K562 (cell line): ENCODE results near the gene LY6G6D. TPM values are rescaled to one million over a fixed set of nuclear protein-coding genes. Genes with fewer than 3 reads are reported as not detected.
A peak's percentile ranks its signal among the peaks of the same experiment; 100 is the strongest.

Experiments
- MCM7 ChIP-seq, 2 experiments: fragments of 450-650 bp; IDR thresholded peaks; 2 replicates each; pipeline ENCODE4 v1.6.1; 2016 to 2018
- NR2C2 ChIP-seq, 2 experiments: fragments of 200-800 bp in 1 of 2; sonication (Bioruptor generic) in 1 of 2; sonication (generic) in 1 of 2; formaldehyde crosslinking in 1 of 2; IDR thresholded peaks; 2 replicates each; pipeline versions ENCODE4 v1.6.1 to v1.8.0; 2016 to 2022; ENCODE audit warnings: mild to moderate bottlenecking in 1 of 2, missing compliant biosample characterization in 1 of 2, missing genetic modification characterization in 1 of 2, missing genetic modification reagents in 1 of 2
- PHB ChIP-seq: fragments of 250-450 bp; sonication (Bioruptor Pico); IDR thresholded peaks from 2 replicates; pipeline ENCODE4 v1.5.0; 2021
- PHTF2 ChIP-seq: fragments of 250-450 bp; sonication (Bioruptor Pico); IDR thresholded peaks from 2 replicates; pipeline ENCODE4 v1.5.0; 2021; ENCODE audit warnings: mild to moderate bottlenecking
- SIN3A ChIP-seq, 2 experiments: fragments of 150-350 bp in 1 of 2; IDR thresholded peaks; 2 replicates each; pipeline ENCODE4 v1.6.1; 2011 to 2016; ENCODE audit warnings: borderline replicate concordance in 2 of 2, low read depth in 2 of 2, low read length in 2 of 2, mild to moderate bottlenecking in 2 of 2, moderate library complexity in 2 of 2; ENCODE audit not compliant: control insufficient read depth in 1 of 2
- SMARCA4 ChIP-seq: fragments of 450-650 bp; IDR thresholded peaks from 2 replicates; pipeline ENCODE4 v1.6.1; 2016
- TCF3 ChIP-seq: sonication (generic); formaldehyde crosslinking; IDR thresholded peaks from 2 replicates; pipeline ENCODE4 v1.4.0; 2020; ENCODE audit warnings: mild to moderate bottlenecking, missing genetic modification reagents
- polyA plus RNA-seq, 8 experiments: library from polyadenylated mRNA; depleted of rRNA in 4 of 8; stranded (reverse) in 5 of 8; unstranded in 3 of 8; fragments of >200 nt; fragmentation: Nextera tagmentation in 2 of 8; fragmentation: Illumina TruSeq in 1 of 8; extraction: Ambion mirVana in 2 of 8; extraction: Trizol in 1 of 8; gene quantifications; 2 replicates each; pipeline versions ENCODE4 v1.2.1 to v1.2.3, GENCODE V29; 2011 to 2014; ENCODE audit warnings: inconsistent platforms in 1 of 8, missing spikeins in 1 of 8
- total RNA-seq, 7 experiments: library from RNA; depleted of rRNA in 6 of 7; stranded (reverse); fragments of >200 nt in 6 of 7; fragmentation: Illumina TruSeq in 2 of 7; extraction: Trizol in 2 of 7; gene quantifications; 2 replicates each; pipeline versions ENCODE4 v1.2.1 to v1.2.3, GENCODE V29; 2011 to 2021; ENCODE audit warnings: low replicate concordance in 1 of 7
- TF ChIP-seq, protein P1 (sequence below): fragments of 250-450 bp; sonication (Bioruptor Pico); IDR thresholded peaks from 2 replicates; pipeline ENCODE4 v1.4.0; 2020
- TF ChIP-seq, protein P2 (sequence below): IDR thresholded peaks from 3 replicates; pipeline ENCODE4 v1.6.1; 2011; ENCODE audit warnings: borderline replicate concordance, mild to moderate bottlenecking, moderate library complexity; ENCODE audit not compliant: insufficient read length; ENCODE audit errors: extremely low read depth
- TF ChIP-seq, protein P3 (sequence below): sonication (generic); formaldehyde crosslinking; IDR thresholded peaks from 2 replicates; pipeline ENCODE4 v1.9.0; 2022; ENCODE audit warnings: mild to moderate bottlenecking, missing genetic modification reagents
- TF ChIP-seq, protein P4 (sequence below), 3 experiments: IDR thresholded peaks in 2 of 3; conservative IDR thresholded peaks in 1 of 3; 2 replicates each; pipeline ENCODE4 v1.5.1; 2011 to 2012; ENCODE audit warnings: low read length in 3 of 3, mild to moderate bottlenecking in 3 of 3, control low read depth in 2 of 3, improper control_type of control experiment in 1 of 3, inconsistent platforms in 1 of 3, low read depth in 1 of 3, mixed read lengths in 1 of 3, moderate library complexity in 1 of 3; ENCODE audit not compliant: insufficient read depth in 2 of 3
- TF ChIP-seq, protein P5 (sequence below), 3 experiments: fragments of 200-800 bp in 1 of 3; sonication (Bioruptor generic) in 1 of 3; sonication (generic) in 1 of 3; formaldehyde crosslinking in 1 of 3; IDR thresholded peaks; 2 replicates each; pipeline versions ENCODE4 v1.6.1 to v1.8.0; 2016 to 2022; ENCODE audit warnings: mild to moderate bottlenecking in 2 of 3, missing compliant biosample characterization in 2 of 3, missing genetic modification characterization in 2 of 3, missing genetic modification reagents in 1 of 3

The LY6G6D gene
- total and polyA plus RNA-seq, 9 of the 15 experiments (the other 6 are each of a cell fraction or from before 2014, with no cell fraction given): 0.30 to 0.38 TPM; not detected in 7

DNA sequence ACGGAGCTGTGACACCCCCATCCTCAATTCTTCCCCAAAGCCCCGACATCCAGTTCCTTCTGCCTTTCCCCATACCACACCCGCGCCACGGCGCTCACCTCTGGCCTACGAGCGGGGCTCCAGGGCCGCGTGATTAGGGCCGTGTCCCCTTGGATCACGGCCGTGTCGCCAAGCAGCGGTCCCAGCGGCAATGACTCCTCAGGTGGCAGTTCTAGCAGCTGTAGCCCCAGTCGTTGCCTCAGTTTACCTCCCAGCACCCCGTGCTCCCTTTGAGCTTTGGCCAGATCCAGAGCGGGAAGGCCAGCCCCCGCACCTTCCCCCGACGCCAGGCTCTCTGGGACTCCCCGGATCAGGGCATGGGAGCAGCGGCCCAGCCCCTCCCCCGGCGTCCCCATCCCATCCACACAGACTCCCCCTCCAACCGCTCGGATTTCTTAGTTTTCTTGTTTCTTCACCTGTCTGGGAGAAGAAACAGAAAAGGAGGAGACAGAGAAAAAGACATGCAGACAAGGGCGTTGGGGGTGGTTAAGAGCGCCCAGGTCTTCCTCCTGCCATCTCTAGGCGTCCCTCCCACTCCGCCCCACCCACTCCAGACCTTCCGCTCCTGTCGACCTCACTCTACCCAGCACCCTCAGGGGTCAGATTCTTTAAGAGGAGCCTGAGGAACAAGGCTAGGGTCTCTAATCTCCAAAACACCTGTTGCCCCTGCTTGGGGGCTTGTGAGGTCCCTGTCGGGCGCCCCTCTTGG lies 13.8 kb downstream of the LY6G6D start, which contains the start of gene DDAH2 (continued):
- TF ChIP-seq TCF3 (CRISPR knock-in tag) (peak; percentile 43), NR2C2 (CRISPR knock-in tag; IDR thresholded peaks at IDR 0.05) (peak; percentile 52; the same call in 1 of the 2 replicates), NR2C2 (tag; IDR thresholded peaks at IDR 0.05) (no peak), PHB (0 out of 2 replicates have a peak, but pooled peaks have one; percentile 19), MCM7 (IDR thresholded peaks at IDR 0.05) (no peak), PHTF2 (CRISPR knock-in tag) (no peak), SMARCA4 (no peak), SIN3A (IDR thresholded peaks at IDR 0.05; ENCODE audit: borderline replicate concordance in 2 of 2, control insufficient read depth in 1 of 2, low read depth in 2 of 2, low read length in 2 of 2) (peak in 1 of 2 experiments; percentile 50; a peak in 1 of 4 replicates)
- TF ChIP-seq, protein P1, sequence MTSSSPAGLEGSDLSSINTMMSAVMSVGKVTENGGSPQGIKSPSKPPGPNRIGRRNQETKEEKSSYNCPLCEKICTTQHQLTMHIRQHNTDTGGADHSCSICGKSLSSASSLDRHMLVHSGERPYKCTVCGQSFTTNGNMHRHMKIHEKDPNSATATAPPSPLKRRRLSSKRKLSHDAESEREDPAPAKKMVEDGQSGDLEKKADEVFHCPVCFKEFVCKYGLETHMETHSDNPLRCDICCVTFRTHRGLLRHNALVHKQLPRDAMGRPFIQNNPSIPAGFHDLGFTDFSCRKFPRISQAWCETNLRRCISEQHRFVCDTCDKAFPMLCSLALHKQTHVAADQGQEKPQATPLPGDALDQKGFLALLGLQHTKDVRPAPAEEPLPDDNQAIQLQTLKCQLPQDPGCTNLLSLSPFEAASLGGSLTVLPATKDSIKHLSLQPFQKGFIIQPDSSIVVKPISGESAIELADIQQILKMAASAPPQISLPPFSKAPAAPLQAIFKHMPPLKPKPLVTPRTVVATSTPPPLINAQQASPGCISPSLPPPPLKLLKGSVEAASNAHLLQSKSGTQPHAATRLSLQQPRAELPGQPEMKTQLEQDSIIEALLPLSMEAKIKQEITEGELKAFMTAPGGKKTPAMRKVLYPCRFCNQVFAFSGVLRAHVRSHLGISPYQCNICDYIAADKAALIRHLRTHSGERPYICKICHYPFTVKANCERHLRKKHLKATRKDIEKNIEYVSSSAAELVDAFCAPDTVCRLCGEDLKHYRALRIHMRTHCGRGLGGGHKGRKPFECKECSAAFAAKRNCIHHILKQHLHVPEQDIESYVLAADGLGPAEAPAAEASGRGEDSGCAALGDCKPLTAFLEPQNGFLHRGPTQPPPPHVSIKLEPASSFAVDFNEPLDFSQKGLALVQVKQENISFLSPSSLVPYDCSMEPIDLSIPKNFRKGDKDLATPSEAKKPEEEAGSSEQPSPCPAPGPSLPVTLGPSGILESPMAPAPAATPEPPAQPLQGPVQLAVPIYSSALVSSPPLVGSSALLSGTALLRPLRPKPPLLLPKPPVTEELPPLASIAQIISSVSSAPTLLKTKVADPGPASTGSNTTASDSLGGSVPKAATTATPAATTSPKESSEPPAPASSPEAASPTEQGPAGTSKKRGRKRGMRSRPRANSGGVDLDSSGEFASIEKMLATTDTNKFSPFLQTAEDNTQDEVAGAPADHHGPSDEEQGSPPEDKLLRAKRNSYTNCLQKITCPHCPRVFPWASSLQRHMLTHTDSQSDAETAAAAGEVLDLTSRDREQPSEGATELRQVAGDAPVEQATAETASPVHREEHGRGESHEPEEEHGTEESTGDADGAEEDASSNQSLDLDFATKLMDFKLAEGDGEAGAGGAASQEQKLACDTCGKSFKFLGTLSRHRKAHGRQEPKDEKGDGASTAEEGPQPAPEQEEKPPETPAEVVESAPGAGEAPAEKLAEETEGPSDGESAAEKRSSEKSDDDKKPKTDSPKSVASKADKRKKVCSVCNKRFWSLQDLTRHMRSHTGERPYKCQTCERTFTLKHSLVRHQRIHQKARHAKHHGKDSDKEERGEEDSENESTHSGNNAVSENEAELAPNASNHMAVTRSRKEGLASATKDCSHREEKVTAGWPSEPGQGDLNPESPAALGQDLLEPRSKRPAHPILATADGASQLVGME (CRISPR knock-in tag): no peak
- TF ChIP-seq, protein P2, sequence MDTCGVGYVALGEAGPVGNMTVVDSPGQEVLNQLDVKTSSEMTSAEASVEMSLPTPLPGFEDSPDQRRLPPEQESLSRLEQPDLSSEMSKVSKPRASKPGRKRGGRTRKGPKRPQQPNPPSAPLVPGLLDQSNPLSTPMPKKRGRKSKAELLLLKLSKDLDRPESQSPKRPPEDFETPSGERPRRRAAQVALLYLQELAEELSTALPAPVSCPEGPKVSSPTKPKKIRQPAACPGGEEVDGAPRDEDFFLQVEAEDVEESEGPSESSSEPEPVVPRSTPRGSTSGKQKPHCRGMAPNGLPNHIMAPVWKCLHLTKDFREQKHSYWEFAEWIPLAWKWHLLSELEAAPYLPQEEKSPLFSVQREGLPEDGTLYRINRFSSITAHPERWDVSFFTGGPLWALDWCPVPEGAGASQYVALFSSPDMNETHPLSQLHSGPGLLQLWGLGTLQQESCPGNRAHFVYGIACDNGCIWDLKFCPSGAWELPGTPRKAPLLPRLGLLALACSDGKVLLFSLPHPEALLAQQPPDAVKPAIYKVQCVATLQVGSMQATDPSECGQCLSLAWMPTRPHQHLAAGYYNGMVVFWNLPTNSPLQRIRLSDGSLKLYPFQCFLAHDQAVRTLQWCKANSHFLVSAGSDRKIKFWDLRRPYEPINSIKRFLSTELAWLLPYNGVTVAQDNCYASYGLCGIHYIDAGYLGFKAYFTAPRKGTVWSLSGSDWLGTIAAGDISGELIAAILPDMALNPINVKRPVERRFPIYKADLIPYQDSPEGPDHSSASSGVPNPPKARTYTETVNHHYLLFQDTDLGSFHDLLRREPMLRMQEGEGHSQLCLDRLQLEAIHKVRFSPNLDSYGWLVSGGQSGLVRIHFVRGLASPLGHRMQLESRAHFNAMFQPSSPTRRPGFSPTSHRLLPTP: no peak
- TF ChIP-seq, protein P3, sequence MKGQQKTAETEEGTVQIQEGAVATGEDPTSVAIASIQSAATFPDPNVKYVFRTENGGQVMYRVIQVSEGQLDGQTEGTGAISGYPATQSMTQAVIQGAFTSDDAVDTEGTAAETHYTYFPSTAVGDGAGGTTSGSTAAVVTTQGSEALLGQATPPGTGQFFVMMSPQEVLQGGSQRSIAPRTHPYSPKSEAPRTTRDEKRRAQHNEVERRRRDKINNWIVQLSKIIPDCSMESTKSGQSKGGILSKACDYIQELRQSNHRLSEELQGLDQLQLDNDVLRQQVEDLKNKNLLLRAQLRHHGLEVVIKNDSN (CRISPR knock-in tag): 0 out of 2 replicates have a peak, but pooled peaks have one; percentile 6
- TF ChIP-seq, protein P4, sequence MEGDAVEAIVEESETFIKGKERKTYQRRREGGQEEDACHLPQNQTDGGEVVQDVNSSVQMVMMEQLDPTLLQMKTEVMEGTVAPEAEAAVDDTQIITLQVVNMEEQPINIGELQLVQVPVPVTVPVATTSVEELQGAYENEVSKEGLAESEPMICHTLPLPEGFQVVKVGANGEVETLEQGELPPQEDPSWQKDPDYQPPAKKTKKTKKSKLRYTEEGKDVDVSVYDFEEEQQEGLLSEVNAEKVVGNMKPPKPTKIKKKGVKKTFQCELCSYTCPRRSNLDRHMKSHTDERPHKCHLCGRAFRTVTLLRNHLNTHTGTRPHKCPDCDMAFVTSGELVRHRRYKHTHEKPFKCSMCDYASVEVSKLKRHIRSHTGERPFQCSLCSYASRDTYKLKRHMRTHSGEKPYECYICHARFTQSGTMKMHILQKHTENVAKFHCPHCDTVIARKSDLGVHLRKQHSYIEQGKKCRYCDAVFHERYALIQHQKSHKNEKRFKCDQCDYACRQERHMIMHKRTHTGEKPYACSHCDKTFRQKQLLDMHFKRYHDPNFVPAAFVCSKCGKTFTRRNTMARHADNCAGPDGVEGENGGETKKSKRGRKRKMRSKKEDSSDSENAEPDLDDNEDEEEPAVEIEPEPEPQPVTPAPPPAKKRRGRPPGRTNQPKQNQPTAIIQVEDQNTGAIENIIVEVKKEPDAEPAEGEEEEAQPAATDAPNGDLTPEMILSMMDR (IDR thresholded peaks at IDR 0.05 in 2 of 3, conservative IDR thresholded peaks at IDR 0.05 in 1 of 3; ENCODE audit: insufficient read depth in 2 of 3, low read depth in 1 of 3, low read length in 3 of 3): peak in 1 of 3 experiments; percentile 99; a peak in 2 of 6 replicates
- TF ChIP-seq, protein P5, sequence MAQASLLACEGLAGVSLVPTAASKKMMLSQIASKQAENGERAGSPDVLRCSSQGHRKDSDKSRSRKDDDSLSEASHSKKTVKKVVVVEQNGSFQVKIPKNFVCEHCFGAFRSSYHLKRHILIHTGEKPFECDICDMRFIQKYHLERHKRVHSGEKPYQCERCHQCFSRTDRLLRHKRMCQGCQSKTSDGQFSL (CRISPR knock-in tag; IDR thresholded peaks at IDR 0.05): 0 out of 2 replicates have a peak, but pooled peaks have one; percentile 40
- TF ChIP-seq, protein P5 (tag; IDR thresholded peaks at IDR 0.05): no peak
